ENCODE results near the gene RBMX. TPM values are rescaled to one million over a fixed set of nuclear protein-coding genes. Genes with fewer than 3 reads are reported as not detected.

Gene RBMX
- total RNA-seq, 2 donors from 2014 or later, result 103 to 139 TPM

DNA sequence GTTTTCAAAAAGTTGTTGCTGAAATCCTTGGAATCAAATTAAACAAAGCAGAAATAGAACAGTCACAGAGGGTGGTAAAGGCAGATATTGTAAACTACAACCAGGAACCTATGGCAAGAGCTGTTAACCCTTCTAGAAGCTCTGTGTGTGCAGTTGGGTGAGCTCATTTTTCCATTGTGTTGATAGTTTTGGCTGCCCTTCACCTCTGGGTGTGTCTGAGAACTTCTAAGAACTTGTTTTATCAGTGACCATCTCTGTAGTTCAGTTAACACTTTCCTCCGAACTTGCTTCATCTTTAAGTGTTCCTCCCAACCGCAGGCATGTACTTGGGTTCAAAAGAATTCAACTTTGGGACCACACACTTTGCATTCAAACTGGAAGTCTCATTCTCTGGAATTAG lies 32.7 kb downstream of the RBMX start:
- no peaks in the 10 kb centered on the region for H3K9me3 ChIP-seq
- H3K27me3 ChIP-seq, result no peaks in the 10 kb centered on the region
- intact Hi-C loops (cut with DNase I), result no loop called here
- no peak overlapping the region for H3K9ac ChIP-seq (ENCODE audit: low read depth in 2 of 2, low read length in 2 of 2)
- H3K4me3 ChIP-seq, result no peak overlapping the region
- H3K27ac ChIP-seq, result no peak overlapping the region
- TF ChIP-seq, protein P1, sequence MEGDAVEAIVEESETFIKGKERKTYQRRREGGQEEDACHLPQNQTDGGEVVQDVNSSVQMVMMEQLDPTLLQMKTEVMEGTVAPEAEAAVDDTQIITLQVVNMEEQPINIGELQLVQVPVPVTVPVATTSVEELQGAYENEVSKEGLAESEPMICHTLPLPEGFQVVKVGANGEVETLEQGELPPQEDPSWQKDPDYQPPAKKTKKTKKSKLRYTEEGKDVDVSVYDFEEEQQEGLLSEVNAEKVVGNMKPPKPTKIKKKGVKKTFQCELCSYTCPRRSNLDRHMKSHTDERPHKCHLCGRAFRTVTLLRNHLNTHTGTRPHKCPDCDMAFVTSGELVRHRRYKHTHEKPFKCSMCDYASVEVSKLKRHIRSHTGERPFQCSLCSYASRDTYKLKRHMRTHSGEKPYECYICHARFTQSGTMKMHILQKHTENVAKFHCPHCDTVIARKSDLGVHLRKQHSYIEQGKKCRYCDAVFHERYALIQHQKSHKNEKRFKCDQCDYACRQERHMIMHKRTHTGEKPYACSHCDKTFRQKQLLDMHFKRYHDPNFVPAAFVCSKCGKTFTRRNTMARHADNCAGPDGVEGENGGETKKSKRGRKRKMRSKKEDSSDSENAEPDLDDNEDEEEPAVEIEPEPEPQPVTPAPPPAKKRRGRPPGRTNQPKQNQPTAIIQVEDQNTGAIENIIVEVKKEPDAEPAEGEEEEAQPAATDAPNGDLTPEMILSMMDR (IDR thresholded peaks at IDR 0.05), result no peak
- DNase-seq, result no peak
- H3K36me3 ChIP-seq, result no peaks in the 10 kb centered on the region
- no peaks in the 10 kb centered on the region for H3K4me1 ChIP-seq

GRCh38 chrX:136839196-136839595 lies 41.3 kb downstream of the RBMX start:
- TF ChIP-seq, protein P1 (IDR thresholded peaks at IDR 0.05), result no peak
- DNase-seq, result no peak
- Histone ChIP-seq H3K36me3 (no peaks in the 10 kb centered on the region), H3K9me3 (no peaks in the 10 kb centered on the region), H3K27ac (no peak overlapping the region), H3K4me1 (no peaks in the 10 kb centered on the region), H3K9ac (ENCODE audit: low read depth in 2 of 2, low read length in 2 of 2) (no peak overlapping the region), H3K27me3 (no peaks in the 10 kb centered on the region), H3K4me3 (no peak overlapping the region)
- intact Hi-C loops (cut with DNase I), result no loop called here

- TF ChIP-seq, protein P1 (IDR thresholded peaks at IDR 0.05), result no peak
- intact Hi-C loops (cut with DNase I), result no loop called here
- Histone ChIP-seq H3K4me1 (no peaks in the 10 kb centered on the region), H3K4me3 (no peak overlapping the region), H3K9ac (ENCODE audit: low read depth in 2 of 2, low read length in 2 of 2) (no peak overlapping the region), H3K9me3 (no peaks in the 10 kb centered on the region), H3K36me3 (no peaks in the 10 kb centered on the region), H3K27me3 (no peaks in the 10 kb centered on the region), H3K27ac (no peak overlapping the region)
- DNase-seq, result no peak
Observed at GRCh38 chrX:136835761-136836160, 44.8 kb downstream of the RBMX start.

- no peaks in the 10 kb centered on the region for H3K36me3 ChIP-seq
Observed at GRCh38 chrX:136829413-136829812, 51.1 kb downstream of the RBMX start.

DNA sequence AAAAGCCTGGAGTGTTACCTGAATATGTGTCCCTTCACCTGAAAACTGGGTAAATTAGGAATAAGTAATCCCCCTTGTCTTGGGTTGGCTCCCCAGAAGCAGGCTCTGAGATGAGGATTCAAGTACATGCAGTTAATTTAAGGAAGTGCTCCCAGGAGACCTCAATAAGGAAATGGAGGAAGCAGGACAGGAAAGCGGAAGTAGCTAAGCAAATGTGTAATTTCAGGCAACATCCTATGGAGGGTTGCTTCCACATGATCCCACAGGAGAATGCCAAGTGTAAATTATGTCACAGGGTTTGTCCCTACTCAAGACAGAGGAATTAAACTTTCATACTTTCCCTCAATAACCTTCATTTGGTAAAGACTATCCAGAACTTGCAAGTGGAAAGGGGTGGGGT lies 51.7 kb downstream of the RBMX start:
- Histone ChIP-seq H3K36me3 (no peaks in the 10 kb centered on the region), H3K4me3 (no peak overlapping the region), H3K4me1 (no peaks in the 10 kb centered on the region), H3K27me3 (no peaks in the 10 kb centered on the region), H3K27ac (no peak overlapping the region), H3K9ac (ENCODE audit: low read depth in 2 of 2, low read length in 2 of 2) (no peak overlapping the region), H3K9me3 (no peaks in the 10 kb centered on the region)
- TF ChIP-seq, protein P1 (IDR thresholded peaks at IDR 0.05), result no peak
- no peak for DNase-seq
- intact Hi-C loops (cut with DNase I), result no loop called here

More at GRCh38 chrX:136829413-136829812, 51.1 kb downstream of the RBMX start:
- DNase-seq, result no peak
- Histone ChIP-seq H3K9ac (ENCODE audit: low read depth in 2 of 2, low read length in 2 of 2) (no peak overlapping the region), H3K27ac (no peak overlapping the region), H3K9me3 (no peaks in the 10 kb centered on the region), H3K4me1 (no peaks in the 10 kb centered on the region), H3K4me3 (no peak overlapping the region), H3K27me3 (no peaks in the 10 kb centered on the region)
- TF ChIP-seq, protein P1 (IDR thresholded peaks at IDR 0.05), result no peak
- intact Hi-C loops (cut with DNase I), result no loop called here

DNA sequence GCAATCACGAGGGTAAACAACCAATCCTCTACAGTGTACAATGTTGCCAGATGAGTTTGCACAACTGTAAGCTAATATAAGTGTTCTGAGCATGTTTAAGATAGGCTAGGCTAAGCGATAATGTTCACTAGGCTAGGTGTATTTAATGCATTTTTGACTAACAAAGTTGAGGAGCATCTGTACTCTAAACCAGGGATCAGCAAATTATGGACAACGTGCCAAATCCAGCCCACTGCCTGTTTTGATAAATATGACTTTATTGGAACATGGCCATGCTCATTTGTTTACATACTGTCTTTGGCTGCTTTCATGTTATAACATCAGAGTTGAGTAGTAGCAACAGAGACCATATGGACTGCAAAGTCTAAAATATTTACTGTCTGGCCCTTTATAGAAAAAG lies 53.5 kb downstream of the RBMX start:
- no peaks in the 10 kb centered on the region for H3K9me3 ChIP-seq
- DNase-seq, result no peak
- no peaks in the 10 kb centered on the region for H3K36me3 ChIP-seq
- H3K27ac ChIP-seq, result no peak overlapping the region
- no peak overlapping the region for H3K4me3 ChIP-seq
- intact Hi-C loops (cut with DNase I), result no loop called here
- no peak overlapping the region for H3K9ac ChIP-seq (ENCODE audit: low read depth in 2 of 2, low read length in 2 of 2)
- no peaks in the 10 kb centered on the region for H3K27me3 ChIP-seq
- no peaks in the 10 kb centered on the region for H3K4me1 ChIP-seq
- TF ChIP-seq, protein P1 (IDR thresholded peaks at IDR 0.05), result no peak

All from colonic mucosa (tissue), 4 donors.